Stimulated activated CD8-positive, alpha-beta memory T cell treated with anti-CD3 and anti-CD28 coated beads, Interleukin-12 subunit alpha, Interleukin-12 subunit beta, amount 100 ng/mL, for 1 hour (primary cell): ENCODE measurements around the gene NRXN3.

Experiments
- DNase-seq: peaks from one replicate; pipeline ENCODE4 v3.0.0-alpha.2; 2020; ENCODE audit warnings: low read depth

NRXN3 gene

GRCh38 chr14:79583738-79584408, 1413.7 kb downstream of the NRXN3 start:
- no peak for DNase-seq

DNA sequence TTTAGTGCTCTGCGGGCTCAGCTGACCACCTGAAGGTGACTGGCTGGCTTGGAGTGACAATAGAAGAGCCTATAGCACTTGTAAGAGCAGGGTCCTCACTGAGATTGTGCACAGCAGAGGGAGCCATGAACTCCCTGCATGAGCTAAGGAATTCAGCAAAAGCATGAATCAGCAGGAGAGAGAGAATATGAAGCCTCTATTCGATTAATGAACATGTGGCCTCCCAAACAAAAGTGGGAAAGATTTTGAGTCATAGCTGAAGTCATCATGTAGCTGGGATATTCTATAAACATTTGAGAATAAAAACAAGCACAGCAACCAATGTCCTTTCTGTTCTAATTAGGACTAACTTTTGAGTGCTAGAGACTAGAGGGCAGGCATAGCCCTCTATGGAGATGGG, 1414.5 kb downstream of the NRXN3 start:
- no peak for DNase-seq

DNA sequence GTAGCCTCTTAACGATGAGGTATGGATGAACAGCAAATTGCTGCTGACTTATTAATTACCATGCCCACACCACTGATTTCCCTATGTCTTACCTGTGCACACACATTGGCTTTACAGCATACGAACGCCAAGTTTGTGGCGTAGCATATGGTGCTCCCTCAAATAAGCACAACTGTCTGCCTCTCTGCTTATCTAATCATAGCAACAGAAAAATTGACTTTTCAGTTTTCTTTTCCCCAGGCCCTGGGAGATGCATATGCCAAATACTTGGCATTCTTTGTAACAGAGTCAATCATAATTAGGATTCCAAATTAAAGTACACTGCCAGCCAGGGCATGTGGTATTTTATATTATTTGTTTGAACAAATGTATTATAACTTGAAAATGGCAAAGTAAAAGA, 1415.7 kb downstream of the NRXN3 start:
- no peak for DNase-seq

GRCh38 chr14:79586416-79586815, 1416.2 kb downstream of the NRXN3 start:
- DNase-seq: no peak

- no peak for DNase-seq
These were observed 1416.9 kb downstream of the NRXN3 start for GRCh38 chr14:79586989-79587598.

DNA sequence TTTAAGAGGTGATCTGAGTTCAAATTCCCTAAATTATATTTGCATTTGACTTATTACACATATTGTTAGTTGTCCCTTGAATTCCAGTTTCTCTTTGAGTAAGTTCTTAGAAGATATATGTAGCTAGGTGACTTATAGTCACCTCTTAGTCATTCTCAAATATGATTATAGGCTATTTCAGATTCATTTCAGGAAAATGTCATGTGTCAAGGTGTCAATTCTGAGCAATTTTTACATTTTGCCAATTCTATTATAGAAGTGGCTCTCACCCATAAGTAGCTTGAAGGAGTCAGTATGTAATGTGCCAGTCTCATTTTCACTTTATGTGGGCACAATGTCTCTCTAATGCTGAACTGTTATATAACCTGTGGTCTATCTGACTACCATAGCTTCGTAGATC, 1417.7 kb downstream of the NRXN3 start:
- DNase-seq: no peak

- no peak for DNase-seq
These were observed 1418.2 kb downstream of the NRXN3 start for GRCh38 chr14:79588398-79588797.

DNA sequence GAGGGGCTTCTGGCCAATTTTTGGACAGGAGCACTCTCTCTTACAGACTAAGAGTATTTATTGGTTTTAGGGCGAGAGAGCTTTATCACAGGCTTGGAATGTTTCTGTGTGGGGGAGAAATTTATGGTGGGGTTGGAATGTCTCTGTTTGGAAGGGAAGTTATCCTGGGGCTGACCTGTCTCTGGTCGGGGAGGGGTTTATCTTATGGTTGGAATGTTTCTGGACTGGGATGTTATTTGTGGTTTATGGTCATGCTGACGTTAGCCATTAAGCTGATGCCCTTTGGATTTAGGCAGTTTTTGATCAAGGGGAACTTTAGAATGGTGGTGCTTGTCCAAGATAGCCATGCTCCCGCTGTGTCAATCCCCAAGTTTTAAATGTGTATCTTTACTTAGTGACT, 1426.4 kb downstream of the NRXN3 start:
- DNase-seq: no peak

- no peak for DNase-seq
These were observed 1427.4 kb downstream of the NRXN3 start for GRCh38 chr14:79597566-79597965.

DNA sequence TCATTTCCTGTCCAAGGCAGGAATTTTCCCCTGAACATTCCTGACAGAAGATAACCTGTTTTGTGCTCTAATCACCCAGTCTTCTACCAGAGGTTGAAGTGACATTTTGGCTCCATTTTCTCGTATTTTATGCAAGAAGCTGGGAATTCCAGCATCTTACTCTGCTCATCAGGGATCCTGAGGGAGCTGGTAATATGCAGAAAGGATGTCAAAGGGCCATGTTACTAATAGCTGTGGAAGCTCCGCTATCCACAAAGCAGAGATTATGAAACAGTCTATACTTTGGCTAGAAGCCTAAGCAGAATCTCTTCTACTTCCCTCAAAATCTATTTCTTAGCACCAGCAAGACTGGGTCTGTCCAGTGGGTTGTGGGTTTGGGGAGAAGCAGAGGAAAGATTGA, 1428.2 kb downstream of the NRXN3 start:
- DNase-seq: no peak

DNA sequence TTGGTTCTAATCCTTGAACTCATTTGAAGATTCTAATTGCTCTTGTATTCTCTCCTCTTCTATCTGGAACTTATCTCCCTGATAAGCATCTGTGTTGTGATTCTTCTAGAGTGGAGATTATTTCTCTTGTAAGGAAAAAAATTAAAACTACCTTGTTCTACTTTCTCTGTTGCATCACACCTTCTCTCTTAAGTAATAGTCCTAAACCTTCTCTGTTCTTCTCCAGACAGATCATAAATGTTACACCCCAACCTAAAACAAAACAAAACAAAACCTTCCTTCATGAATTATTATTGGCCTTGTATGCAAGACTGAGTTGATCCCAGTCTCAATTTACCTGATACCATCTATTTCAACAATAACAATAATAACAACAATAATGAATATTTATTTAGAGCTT, 1429.1 kb downstream of the NRXN3 start:
- no peak for DNase-seq

GRCh38 chr14:79600406-79600805, 1430.2 kb downstream of the NRXN3 start:
- DNase-seq: no peak

GRCh38 chr14:79601579-79601978, 1431.4 kb downstream of the NRXN3 start:
- DNase-seq: no peak

DNA sequence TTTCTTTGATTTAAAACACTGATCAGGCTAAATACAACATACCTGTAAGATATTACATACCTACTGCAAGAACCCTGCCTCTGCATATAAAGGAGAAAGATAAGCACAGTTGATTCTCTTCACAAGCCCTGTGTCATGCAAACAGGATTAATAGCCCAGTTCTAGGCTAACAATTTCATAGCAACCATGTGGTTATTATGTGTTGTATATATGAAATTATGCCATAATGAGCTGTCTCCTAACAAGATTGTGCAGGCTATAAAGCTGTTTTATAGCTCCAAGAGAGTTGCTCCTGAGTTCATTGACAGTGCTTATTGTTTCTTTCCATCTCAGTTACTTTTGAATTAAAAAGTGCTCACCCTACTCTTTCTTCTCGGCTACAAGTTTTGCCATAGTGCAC, 1431.9 kb downstream of the NRXN3 start:
- no peak for DNase-seq

DNA sequence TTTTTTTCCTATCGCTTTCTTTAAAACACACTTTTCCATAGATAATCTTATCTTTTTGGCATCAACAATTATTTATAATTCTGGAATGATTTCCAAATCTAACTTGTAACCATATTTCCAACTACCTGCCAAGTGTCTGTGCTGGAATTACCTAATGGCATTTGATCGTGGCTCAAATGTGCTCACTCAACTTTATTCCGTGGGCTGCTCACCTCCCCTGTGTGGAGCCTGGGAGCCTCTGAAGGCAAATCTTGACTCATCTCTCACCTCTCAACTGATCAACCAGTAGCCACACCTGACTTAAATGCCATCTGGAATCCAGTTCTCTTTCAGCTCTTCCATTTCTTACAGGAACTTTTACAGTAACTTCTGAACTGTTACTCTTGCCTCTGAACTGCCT, 1432.6 kb downstream of the NRXN3 start:
- no peak for DNase-seq

DNA sequence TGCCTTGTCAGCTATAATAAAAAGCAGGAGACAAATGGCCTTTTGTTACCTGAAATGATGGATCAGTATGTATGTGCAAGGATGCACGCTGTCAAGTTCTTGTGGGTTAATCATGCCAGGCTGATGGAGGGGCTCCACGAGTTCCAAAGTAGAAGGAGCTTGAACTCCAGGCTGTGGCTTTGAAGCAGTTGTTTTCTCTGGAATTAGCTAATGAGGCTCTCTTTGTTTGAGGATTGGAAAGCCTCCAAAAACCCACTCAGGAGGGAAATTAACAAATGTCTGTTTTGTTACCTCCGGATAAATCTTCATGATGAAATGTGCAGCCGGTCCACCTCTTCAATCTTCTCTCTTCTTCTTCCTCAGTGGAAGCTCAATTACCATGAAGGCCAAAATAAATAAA, 1435.7 kb downstream of the NRXN3 start:
- no peak for DNase-seq

DNA sequence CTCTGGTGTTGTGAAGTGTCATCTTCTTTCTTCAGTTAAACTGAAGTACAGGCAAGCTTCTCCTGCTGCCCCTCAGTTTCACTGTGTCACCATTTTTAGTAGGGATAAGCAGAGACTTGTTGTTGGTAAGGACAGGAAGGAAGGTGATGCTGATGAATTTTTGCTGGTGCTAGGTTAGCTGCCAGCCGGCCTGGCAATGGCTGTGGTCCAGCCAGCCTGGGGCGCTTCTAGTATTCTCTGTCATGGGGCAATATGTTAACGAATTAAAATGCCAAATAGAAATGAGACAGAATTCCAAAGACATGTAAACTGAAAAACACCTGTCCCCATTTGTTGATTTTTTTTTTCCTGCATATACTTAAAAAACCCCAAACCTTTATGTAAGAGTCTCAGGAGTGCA, 1438.3 kb downstream of the NRXN3 start:
- DNase-seq: no peak

DNA sequence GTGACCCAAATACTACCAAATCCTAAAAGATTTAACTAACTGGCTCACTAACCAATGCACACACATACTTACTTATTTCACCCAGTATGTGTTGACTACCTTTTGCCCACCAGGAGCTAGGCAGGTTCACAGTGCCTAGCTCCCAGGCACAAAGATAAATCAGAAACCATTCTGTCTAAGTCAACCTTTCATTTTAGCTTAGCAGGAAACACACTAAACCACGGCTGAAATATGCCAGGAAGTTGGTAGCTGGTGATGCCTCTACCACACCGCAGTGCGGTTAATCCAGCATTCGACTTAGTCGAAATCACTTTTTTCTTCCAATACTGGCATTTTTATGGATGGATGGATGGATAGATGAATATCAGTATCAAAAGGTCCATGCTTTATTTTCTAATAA, 1443.5 kb downstream of the NRXN3 start:
- DNase-seq: no peak

DNA sequence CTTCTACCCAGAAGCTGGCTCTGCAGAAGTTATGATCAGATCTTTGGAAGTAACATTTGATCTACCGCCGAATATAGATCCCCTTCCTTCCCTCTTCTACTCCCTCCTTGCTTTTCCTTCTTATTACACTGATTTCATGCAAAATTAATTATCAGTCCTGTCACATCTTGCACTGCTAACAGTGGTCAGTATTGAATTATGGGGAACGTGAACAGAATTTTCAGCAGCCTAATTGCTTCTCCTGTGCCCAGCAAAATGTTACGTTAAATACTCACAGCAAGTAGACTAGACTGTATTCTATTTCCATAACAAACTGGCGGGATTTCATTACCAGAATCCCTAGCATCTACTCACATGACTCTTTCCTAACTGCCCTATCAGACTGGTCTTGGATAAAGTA, 1444.3 kb downstream of the NRXN3 start:
- no peak for DNase-seq

GRCh38 chr14:79627058-79627457, 1456.9 kb downstream of the NRXN3 start:
- DNase-seq: no peak

DNA sequence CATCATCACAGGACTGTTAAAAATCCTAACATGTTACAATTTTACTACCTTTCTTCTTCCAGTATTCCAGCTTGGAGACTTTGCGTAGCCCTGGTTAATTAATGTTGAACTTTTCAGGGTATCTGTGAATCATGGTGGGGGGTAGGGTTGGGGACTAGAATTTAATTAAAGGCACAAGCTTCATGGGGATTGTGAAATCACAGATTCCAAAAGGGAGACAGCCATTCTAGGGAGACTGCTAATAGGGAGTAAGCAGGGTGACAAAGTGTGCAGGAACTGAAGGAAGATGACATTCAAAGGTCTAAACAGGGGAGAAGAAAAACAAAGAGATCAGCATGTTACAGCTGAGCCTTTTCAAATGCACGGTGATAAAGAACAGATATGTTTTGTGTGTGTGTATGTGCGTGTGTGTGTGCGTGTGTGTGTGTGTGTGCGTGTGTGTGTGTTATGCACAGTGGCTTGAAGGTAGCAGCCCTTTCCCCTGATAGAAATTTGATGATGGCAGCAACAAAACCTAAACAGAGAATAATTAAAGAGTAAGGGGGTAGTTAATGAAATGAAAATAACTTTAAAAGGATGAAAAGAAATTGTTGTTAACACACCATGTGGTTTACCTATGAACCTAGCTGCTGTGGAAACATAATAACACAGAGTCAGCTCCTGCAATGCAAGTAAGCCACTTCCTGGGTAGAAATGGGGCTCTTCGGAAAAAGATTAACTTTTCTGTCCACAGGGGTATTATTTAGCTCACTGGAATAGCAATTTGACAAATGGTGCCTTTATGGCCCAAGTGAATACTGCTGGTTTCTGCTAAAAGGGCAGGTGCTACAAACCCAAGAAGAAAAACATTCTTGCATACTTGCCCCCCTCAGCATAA, 1459.5 kb downstream of the NRXN3 start:
- no peak for DNase-seq

GRCh38 chr14:79630288-79630960, 1460.3 kb downstream of the NRXN3 start:
- no peak for DNase-seq

- no peak for DNase-seq
These were observed 1461.1 kb downstream of the NRXN3 start for GRCh38 chr14:79631276-79631675.
